GF-D8 (cell line): Measurements from ENCODE around the gene CCDC78.

Experiments used
- DNase-seq: peaks from one replicate; lab custom pipeline; 2025; lab: John Stamatoyannopoulos, UW

Gene CCDC78

DNA sequence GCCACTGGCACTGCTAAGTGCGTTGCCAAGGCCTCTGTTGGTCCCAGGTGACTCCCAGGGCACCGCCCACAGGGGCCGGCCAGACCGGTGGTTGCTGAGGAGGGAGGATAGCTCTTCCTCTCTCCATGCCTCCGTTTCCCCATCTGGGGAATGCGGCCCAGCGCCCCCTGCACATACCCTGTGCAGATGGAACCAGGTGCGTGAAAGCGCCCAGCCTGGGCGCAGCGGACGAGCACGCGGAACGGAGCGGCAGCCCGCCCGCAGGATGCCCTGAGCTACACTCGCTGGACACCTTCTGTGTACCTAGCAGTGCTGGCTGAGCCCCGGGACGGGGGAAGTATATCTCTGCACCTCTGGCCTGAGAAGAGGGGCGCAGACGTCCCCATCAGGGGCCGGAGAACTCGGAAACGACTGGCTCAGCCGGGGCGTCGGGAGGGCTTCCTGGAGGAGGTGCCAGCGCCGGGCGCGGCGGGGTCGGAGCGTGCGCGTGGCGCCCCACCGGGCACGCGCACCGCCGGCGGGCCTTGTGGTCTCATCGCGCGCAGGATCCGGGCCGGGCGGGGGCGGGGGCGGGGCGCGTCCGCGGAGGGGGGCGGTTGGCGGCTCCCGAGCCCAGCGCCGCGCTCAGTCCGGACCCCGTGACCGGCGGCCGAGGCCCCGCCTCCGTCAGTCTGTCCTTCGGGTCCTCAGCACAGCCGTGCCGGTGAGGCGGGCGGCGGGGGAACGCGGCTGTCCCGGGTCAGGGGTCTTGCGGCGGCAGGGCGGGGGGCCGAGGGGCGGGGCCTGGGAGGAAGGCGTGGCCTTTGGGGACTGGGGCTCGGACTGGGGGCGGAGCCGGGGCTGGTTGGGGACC lies at the start of gene CCDC78, which contains the start of gene HAGHL:
TSS of gene CCDC78 (minus strand) at position 6 of the 853 bp plus-strand sequence. CDS start 76 bp downstream, outside the sequence.
TSS of gene HAGHL (plus strand) at position 669 of the 853 bp plus-strand sequence. CDS start 404 bp downstream, outside the sequence.
- DNase-seq: peak; percentile 23

DNA sequence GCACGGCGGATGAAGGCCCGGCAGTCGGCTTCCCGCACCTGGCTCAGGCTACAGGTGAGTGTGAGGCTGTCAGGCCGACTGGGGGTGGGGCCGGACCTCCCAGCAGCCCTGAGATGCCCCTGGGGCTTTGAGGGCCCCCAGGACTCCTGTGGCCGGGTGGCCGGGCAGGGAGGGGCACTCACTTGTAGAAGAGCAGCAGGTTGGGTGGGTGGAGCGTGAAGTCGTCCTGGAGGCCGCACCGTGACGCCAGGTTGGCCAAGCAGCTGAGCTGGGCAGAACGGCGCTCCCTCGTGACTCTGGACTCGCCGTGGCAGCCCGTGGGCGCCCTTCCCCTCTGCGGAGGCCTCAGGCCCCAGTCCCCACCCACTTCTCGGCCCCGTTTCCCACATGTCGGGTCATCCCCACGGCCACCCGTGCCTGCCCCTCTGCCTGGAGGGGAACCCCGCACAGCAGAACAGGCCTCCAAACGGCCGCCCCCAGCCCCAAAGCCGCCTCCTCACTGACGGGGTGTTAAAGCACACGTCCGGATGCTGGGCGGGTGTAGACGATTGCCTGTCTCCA lies 49.1 kb upstream of the CCDC78 start:
- no peak for DNase-seq

DNA sequence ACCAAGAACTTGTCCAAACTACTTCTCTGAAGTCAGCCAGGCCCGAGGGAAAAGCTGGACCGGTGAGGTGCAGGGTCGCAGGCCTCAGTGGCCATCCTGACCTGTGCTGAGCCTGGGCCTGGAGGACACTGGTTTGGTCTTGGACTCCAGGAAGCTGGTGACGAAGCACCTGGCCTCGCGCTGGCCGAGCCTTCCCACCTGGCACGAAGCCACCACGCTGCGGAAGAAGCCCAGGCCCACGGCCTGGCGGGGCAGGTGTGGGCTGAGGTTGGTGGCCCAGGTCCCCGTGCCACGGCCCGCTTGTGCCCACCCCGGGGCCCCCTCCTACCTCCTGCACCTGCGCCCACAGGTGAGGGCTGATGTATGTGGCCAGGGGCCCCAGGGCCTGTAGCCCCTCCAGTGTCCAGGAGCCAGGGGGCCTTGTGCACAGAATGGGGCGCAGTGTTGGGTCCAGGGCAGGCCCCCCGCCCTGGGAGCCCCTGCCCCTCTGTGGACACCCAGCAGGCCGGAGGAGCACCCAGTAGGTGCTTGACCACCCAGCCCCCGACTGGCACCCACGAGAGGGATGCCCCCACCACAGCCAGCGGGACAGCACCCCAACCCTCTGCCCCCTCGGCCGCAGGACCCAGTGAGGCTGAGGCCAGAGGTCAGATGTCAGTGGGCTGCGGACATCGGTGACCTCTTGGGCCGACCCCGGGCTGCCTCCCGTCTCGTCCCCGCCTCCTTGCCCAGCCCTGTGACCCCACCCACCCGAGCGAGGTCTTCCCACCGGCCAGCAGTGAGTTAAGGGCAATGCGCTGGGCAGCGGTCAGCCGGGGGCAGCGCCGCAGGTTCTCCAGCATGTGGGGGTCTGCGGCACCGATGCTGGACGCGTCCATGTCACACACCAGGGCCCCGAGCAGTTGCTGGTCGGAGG lies 48.1 kb upstream of the CCDC78 start:
- DNase-seq: no peak

DNA sequence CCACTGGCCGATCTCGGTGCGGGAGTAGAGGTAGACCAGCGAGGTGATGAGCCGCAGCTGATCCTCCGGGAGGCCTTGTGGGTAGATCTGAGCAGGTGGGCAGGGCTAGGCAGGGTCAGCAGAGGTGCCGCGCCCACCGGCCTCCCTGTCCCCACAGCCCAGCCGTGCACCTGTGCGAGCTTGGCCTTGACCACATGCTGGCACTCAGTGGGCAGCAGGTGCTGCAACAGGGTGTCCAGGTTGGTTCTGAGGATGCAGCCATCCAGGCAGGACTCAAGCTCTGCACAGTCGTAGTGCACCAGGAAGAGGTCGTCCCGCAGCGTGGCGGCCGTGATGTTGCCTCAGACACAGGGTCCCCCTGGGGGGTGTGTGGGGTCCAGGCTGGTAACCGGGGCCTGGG lies 46.7 kb upstream of the CCDC78 start:
- no peak for DNase-seq

DNA sequence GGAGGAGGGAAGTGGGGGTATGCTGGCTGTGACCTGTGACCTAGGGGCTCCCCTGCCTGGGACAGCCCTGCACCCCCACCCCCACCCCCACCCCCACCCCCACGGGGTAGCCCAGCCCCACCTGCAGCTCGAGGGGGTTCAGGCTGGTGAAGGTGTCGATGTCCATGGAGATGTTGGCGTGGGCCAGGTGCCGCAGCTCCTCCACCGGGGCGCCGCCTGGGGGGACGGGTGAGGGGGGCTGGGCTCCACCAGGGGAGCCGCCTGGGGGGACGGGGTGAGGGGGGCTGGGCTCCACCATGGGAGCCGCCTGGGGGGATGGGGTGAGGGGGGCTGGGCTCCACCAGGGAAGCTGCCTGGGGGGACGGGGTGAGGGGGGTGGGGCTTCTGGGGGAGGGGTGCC lies 44.2 kb upstream of the CCDC78 start:
- no peak for DNase-seq

DNA sequence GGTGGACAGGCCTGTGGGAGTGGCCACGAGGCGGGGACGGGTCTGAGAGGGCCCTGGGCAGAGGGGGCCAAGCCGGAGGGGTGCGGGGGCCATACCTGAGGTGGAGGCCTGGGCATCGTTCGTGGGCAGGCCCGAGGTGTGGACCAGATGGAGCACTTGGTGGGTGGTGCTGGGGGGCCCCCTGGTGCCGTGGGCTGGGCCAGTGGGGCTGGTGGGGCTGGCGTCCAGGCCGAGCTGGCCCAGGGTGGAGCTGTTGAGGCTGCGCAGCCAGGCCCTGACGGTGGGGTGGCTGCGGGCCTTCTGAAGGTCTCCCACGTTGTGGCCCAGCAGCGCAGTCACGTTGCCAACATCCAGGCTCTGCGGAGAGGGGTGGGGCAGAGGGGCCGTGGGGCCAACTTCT lies 43.7 kb upstream of the CCDC78 start:
- no peak for DNase-seq

DNA sequence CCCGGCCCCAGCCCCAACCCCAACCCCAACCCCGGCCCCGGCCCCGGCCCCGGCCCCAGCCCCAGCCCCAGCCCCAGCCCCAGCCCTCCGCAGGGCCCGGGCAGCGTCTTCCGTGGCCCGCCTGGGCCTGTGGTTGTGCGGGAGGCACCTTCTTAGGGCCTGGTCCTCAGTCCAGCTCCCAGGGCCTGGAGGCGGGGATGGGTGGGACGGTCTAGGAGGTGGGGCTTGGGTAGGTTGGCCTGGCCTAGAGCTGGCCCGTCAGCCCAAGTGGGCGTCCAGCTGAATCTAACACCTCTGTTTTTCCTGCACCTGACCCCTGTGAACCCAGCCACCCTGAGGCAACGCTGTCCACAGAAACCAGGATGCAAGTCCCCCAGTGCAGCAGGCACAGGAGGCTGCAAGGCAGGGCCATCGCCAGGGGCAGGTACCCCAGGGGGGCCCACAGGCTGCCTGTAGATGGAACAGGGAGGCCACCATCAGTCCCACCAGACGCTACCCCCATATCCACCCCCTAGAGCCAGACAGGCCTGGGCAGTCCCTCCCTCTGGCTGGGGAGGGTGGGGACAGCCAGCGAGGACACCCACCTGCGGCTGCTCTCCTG lies 43.0 kb upstream of the CCDC78 start:
- DNase-seq: no peak

DNA sequence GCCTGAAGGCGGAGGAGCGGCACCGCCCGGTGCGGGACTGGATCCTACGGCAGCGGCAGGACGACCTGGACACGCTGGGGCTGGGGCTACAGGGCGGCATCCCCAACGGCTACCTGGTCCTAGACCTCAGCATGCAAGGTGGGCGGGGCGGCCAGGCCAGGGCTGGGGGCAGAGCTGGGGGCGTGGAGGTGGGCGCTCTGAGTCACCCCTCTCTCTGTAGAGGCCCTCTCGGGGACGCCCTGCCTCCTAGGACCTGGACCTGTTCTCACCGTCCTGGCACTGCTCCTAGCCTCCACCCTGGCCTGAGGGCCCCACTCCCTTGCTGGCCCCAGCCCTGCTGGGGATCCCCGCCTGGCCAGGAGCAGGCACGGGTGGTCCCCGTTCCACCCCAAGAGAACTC lies 42.2 kb upstream of the CCDC78 start:
- DNase-seq: no peak

DNA sequence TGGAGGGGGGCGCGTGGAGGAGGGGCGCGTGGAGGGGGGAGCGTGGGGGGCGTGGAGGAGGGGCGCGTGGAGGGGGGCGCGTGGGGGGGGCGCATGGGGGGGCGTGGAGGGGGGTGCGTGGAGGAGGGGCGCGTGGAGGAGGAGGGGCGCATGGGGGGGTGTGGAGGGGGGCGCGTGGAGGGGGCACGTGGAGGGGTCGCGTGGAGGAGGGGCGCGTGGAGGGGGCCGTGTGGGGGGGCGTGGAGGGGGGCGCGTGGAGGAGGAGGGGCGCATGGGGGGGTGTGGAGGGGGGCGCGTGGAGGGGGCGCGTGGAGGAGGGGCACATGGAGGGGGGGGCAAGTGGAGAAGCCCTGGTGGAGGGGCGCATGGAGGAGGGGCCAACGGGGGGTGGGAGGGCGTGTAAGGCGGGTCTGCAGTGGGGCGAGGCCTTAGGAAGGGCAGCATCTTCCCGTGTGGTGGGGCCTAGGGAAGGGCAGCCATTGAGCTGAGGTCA lies 41.5 kb upstream of the CCDC78 start:
- no peak for DNase-seq

DNA sequence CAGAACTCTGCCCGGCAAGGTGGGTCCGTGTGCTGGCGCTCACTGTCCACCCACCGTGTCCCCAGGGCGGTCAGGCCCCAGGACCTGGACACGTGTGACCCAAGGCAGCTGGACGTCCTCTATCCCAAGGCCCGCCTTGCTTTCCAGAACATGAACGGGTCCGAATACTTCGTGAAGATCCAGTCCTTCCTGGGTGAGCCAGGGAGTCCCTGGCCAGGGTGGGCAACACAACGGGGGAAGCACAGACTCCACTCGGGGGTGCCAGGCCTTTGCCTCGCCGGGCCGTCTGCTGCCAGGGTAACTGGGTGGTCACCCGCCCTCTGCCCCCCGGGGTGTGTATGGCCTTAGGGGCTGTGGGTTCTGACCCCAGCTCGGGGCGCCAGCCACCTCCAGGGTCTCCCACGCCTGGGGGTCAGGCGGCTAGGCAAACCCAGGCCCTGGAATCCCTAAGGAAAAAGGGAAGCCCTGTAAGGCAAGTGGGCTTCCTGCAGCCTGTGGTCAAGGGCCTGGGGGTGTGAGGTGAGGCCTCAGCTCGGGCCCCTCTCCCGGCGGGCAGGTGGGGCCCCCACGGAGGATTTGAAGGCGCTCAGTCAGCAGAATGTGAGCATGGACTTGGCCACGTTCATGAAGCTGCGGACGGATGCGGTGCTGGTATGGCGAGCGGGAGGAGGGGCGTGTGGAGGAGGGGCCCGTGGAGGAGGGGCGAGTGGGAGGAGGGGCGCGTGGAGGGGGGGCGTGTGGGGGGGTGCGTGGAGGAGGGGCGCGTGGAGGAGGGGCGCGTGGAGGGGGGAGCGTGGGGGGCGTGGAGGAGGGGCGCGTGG lies 40.8 kb upstream of the CCDC78 start:
- DNase-seq: no peak

DNA sequence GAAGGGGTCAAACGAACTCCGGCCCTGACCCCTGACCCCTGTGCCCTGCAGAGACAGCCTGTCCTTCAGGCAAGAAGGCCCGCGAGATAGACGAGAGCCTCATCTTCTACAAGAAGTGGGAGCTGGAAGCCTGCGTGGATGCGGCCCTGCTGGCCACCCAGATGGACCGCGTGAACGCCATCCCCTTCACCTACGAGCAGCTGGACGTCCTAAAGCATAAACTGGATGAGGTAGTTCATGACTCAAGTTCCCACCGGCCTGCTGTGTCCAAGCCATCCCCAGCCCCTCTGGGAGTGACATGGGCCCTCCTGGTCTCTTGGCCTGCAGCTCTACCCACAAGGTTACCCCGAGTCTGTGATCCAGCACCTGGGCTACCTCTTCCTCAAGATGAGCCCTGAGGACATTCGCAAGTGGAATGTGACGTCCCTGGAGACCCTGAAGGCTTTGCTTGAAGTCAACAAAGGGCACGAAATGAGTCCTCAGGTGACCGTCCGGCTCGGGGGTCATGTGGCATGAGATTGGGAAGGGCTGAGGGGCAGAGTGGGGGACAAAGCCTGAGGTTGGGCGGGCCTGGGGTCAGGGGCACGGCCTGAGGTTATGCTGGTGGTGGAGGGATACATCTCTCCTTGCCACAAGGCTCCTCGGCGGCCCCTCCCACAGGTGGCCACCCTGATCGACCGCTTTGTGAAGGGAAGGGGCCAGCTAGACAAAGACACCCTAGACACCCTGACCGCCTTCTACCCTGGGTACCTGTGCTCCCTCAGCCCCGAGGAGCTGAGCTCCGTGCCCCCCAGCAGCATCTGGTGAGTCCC lies 40.0 kb upstream of the CCDC78 start:
- no peak for DNase-seq

DNA sequence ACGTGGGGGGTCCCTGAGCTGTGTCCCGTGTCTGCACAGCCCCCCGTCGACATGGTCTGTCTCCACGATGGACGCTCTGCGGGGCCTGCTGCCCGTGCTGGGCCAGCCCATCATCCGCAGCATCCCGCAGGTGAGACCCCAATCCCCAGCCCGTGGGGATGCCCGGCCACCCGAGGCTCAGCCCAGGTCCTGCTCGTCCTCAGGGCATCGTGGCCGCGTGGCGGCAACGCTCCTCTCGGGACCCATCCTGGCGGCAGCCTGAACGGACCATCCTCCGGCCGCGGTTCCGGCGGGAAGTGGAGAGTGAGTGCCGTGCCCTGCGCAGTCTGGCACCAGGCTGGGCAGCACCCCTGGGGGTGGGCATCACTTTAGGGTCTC lies 39.2 kb upstream of the CCDC78 start:
- no peak for DNase-seq

DNA sequence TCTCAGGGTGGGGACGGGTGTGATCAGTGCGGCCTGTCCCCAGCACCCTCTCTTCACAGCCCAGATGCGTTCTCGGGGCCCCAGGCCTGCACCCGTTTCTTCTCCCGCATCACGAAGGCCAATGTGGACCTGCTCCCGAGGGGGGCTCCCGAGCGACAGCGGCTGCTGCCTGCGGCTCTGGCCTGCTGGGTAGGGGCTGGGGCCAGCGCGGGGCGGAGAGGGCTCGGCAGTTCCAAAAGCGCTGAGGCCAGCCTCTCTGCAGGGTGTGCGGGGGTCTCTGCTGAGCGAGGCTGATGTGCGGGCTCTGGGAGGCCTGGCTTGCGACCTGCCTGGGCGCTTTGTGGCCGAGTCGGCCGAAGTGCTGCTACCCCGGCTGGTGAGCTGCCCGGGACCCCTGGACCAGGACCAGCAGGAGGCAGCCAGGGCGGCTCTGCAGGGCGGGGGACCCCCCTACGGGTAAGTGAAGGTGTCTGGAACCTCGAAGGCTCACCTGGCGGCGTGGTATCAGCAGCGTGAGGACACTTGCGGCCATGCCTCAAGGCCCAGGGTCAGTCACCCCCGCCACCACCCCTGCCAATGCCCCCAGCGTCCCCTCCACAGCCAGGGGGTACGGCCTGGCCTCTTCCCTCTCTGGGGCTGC lies 38.7 kb upstream of the CCDC78 start:
- no peak for DNase-seq

DNA sequence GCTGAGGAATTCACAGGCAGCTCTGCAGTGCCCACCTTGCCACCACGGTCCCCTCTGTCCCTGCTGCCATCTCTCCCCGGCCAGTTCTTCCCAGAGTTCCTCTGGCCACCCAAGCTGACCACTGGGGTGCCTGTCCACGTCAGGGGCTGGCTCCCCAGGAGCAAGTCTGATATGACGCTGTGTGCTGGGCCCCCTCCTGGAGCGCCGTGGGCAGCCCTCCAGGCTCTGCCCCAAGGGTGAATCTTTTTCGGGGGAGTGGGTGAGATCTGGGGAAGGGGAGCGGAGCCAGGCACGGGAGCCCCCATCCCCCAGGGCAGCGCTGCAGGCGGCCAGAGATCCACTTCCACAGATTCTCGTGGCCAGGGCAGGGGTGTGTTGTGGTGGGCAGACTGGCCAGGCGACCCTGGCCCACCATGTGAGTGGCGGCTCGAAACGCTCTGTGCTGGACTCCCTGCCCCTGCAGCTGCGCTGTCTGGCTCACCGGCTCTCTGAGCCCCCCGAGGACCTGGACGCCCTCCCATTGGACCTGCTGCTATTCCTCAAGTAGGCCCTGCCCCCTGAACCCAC lies 38.0 kb upstream of the CCDC78 start:
- DNase-seq: no peak

DNA sequence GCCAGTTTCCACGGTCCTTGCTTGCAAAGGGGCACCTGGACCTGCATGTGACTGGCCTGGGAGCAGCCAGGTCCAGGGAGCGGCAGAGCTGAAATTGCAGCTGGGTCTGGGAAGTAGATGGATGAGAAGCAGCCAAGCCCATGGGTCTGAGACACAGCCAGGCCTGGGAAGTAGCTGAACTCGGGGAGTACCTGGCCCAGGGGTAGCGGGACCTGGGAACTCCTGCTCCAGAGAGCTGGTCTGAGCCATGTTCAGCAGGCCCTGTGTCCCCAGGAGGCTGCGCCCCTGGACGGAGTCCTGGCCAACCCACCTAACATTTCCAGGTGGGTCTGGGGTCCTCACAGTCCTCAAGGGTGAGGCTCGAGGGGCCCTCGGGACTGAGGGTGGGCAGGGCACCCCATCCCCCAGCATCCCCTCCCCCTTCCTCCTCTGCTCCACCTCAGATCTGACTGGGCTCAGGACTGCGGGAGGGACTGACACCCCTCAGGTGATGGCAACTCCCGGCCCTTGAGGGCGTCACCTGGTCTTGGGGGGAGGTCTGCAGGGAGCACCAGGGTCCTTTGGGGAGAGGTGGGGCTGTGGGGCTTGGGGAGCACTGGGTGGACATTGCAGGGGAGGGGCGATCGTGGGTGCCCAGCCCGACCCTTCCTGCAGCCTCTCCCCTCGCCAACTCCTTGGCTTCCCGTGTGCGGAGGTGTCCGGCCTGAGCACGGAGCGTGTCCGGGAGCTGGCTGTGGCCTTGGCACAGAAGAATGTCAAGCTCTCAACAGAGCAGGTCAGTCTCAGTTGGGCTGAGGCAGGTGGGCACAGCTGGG lies 37.3 kb upstream of the CCDC78 start:
- no peak for DNase-seq

DNA sequence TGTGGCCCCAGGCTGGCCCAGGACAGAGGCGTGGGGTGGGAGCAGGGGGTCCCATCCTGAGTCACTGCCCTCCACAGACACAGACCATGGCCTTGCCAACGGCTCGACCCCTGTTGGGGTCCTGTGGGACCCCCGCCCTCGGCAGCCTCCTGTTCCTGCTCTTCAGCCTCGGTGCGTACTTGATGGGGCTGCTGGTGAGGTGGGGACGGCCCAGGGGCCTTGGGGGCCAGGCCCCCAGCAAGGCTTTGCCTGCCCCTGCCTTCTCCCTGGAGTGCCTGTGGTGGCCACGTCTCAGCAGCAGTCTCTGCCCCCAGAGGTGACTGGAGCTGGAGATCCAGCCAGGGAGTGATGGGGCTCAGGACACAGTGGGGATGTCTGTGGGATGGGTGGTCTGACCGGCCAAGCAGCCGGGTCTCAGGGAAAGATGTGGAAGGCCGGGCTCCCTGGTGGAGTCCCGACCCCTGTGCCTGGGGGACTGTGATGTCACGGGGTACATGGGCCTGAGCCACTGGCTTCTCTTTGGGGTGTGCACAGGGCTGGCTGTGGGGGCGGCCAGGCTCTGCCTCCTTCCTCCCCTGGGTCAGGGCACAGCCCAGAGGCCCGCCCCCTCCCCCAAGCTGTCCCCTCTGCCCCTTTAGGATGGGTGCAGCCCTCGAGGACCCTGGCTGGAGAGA lies 36.5 kb upstream of the CCDC78 start:
- DNase-seq: no peak

DNA sequence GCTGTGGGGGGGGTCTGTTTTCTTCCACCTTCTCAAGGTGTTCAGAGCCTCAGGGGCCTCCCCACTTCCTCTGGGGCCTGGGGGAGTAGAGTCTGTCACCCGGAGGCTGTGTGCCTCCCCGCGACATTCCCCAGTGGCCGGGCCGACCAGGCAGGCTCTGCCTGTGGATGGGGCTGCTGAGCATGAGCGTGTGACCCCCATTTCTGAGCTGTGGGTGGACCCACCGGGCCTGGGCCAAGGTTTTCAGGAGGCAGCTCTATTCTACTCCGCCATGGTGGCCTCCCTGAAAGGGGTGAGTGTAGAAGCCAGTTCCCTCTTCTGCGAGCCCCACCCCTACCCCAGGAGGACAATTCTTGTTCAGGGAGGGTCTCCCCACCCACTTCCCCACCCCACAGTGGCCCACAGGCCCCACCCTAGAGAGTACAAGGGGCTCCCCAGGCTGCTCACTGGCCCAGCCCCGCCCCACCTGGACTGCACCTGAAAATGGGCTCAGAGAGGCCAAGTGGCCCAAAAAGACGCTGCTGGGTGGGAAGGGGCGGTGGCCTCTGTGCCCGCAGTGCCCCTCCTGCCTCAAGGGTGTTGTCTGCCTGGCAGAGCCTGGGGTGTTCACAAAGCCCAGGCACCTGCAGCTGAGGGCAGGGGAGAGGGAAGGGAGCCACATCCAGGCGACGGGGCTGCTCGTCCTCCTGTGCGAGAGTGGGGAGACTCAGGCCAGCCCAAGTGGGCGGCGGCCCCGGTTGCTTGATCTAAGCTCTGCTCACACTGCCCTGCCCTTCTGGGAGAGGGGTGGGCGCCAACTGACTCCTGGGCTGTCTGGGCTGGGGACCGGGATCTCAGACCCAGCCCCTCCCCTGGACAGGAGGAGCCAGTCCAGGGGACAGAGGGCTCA lies 35.6 kb upstream of the CCDC78 start:
- DNase-seq: no peak
